ENCODE results near the gene SLC26A1.
A peak's percentile ranks its signal among the peaks of the same experiment; 100 is the strongest.

DNA sequence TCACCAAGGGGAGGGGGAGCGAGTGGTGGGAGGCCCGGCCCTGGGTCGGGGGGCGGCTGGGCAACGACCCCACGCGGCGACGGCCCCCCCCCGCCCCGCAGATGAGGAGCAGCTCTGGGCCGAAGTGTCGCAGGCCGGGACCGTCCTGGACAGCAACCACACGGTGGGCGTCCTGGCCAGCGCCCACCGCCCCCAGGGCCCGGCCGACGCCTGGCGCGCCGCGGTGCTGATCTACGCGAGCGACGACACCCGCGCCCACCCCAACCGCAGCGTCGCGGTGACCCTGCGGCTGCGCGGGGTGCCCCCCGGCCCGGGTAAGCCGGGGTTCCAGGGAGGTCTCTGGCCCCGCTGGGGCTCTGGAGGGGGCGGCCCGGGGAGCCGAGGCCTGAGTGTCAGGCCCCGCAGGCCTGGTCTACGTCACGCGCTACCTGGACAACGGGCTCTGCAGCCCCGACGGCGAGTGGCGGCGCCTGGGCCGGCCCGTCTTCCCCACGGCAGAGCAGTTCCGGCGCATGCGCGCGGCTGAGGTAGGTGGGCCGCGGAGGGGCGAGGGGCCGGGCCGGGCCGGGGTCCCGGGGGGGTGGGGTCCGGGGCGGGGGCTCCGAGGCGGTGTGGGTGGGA lies 9.5 kb upstream of the SLC26A1 start:
- TF ChIP-seq, protein P1, sequence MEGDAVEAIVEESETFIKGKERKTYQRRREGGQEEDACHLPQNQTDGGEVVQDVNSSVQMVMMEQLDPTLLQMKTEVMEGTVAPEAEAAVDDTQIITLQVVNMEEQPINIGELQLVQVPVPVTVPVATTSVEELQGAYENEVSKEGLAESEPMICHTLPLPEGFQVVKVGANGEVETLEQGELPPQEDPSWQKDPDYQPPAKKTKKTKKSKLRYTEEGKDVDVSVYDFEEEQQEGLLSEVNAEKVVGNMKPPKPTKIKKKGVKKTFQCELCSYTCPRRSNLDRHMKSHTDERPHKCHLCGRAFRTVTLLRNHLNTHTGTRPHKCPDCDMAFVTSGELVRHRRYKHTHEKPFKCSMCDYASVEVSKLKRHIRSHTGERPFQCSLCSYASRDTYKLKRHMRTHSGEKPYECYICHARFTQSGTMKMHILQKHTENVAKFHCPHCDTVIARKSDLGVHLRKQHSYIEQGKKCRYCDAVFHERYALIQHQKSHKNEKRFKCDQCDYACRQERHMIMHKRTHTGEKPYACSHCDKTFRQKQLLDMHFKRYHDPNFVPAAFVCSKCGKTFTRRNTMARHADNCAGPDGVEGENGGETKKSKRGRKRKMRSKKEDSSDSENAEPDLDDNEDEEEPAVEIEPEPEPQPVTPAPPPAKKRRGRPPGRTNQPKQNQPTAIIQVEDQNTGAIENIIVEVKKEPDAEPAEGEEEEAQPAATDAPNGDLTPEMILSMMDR (IDR thresholded peaks at IDR 0.05) = no peak
- peak; percentile 93 for TF ChIP-seq EZH2phosphoT487 (IDR thresholded peaks at IDR 0.05)
